Body of pancreas (tissue), 4 donors: Measurements from ENCODE around the gene RIC8A. TPM values are rescaled to one million over a fixed set of nuclear protein-coding genes. Genes with fewer than 3 reads are reported as not detected.
"Not testable (repeated sequence)": the region's sequence is repeated elsewhere in the genome, so short reads cannot be mapped to it uniquely, and the experiment has no call there.

Source experiments
- ATAC-seq: fragments of 150-250 bp; one replicate; pipeline ENCODE4 v1.9.1; 2016
- DNase-seq, 4 donors: peaks; one replicate each; pipeline ENCODE4 v3.0.0-alpha.2; 2019
- H3K27ac ChIP-seq, 4 donors: fragments of 200-600 bp; sonication (generic); 1 replicate in 3 of 4; 2 replicates in 1 of 4; pipeline versions ENCODE4 v1.5.1 to v1.6.1; 2016 to 2019; ENCODE audit warnings: mild to moderate bottlenecking in 1 of 4, mixed read lengths in 1 of 4, moderate library complexity in 1 of 4
- H3K27me3 ChIP-seq, 2 donors: fragments of 200-600 bp; sonication (generic); one replicate each; pipeline ENCODE4 v1.6.0; 2016; ENCODE audit warnings: mild to moderate bottlenecking in 1 of 2
- H3K36me3 ChIP-seq, 2 donors: fragments of 200-600 bp; sonication (generic); replicated peaks in 1 of 2; 2 replicates each; pipeline ENCODE4 v1.5.1; 2016; ENCODE audit warnings: low read depth in 2 of 2; ENCODE audit not compliant: insufficient read depth in 1 of 2
- H3K4me1 ChIP-seq: fragments of 200-600 bp; sonication (generic); one replicate; pipeline ENCODE4 v1.6.0; 2016
- H3K4me3 ChIP-seq, 2 donors: fragments of 200-600 bp; sonication (generic); 1 replicate in 1 of 2; 2 replicates in 1 of 2; pipeline ENCODE4 v1.5.1; 2016 to 2019
- H3K9me3 ChIP-seq, 3 donors: fragments of 200-600 bp; sonication (generic); 1 replicate in 2 of 3; 2 replicates in 1 of 3; pipeline ENCODE4 v1.5.1; 2016
- POLR2A ChIP-seq, 3 donors: fragments of 450-650 bp; IDR thresholded peaks; one replicate each; pipeline ENCODE4 v1.6.1; 2016; ENCODE audit warnings: antibody characterized with exemption in 3 of 3, mild to moderate bottlenecking in 2 of 3
- WGBS, 2 donors: methylation state at CpG; one replicate each; pipeline ENCODE4 v1.1.5; 2017; 5-methylcytosine and 5-hydroxymethylcytosine counted together
- intact Hi-C: fragments of 100-400 bp; cut with DNase I; formaldehyde crosslinking; loops from one replicate; pipeline ENCODE4 v1.15.1; 2023
- total RNA-seq, 2 donors: library from RNA; depleted of rRNA; stranded (reverse); fragments of >200 nt; gene quantifications; one replicate each; pipeline ENCODE4 v1.1.0, GENCODE V29; 2016
- TF ChIP-seq, protein P1 (sequence below), 7 experiments: fragments of 450-650 bp in 4 of 7; fragments of 200-600 bp in 3 of 7; sonication (generic) in 3 of 7; IDR thresholded peaks; one replicate each; pipeline ENCODE4 v1.5.1; 2016 to 2019; ENCODE audit warnings: antibody characterized with exemption in 7 of 7

RIC8A gene
- total RNA-seq, 2 donors from 2014 or later, result 59.3 to 88.5 TPM

GRCh38 chr11:235180-235579 lies 27.7 kb downstream of the RIC8A start:
- no peaks in the 10 kb centered on the region for H3K27me3 ChIP-seq
- H3K4me1 ChIP-seq, result peaks cover 29% of the 10 kb centered on the region
- intact Hi-C loops, result loop anchor here (10.0 kb wide), 1 partner anchor 130 kb away; the partner anchor contains the start of gene B4GALNT4
- peaks cover 0 to 2% of the 10 kb centered on the region in 2 donors for H3K36me3 ChIP-seq
- WGBS, 2 donors, result 68 to 75% methylated on average over 8 of the region's 8 CpGs
- H3K9me3 ChIP-seq, result no peaks in the 10 kb centered on the region
- H3K27ac ChIP-seq, result peak overlapping the region in 2 of 4 donors; percentile 75 to 99
- H3K4me3 ChIP-seq, result no peak overlapping the region
- no peak for DNase-seq
- no peak for TF ChIP-seq POLR2A (IDR thresholded peaks at IDR 0.05)
- TF ChIP-seq, protein P1, sequence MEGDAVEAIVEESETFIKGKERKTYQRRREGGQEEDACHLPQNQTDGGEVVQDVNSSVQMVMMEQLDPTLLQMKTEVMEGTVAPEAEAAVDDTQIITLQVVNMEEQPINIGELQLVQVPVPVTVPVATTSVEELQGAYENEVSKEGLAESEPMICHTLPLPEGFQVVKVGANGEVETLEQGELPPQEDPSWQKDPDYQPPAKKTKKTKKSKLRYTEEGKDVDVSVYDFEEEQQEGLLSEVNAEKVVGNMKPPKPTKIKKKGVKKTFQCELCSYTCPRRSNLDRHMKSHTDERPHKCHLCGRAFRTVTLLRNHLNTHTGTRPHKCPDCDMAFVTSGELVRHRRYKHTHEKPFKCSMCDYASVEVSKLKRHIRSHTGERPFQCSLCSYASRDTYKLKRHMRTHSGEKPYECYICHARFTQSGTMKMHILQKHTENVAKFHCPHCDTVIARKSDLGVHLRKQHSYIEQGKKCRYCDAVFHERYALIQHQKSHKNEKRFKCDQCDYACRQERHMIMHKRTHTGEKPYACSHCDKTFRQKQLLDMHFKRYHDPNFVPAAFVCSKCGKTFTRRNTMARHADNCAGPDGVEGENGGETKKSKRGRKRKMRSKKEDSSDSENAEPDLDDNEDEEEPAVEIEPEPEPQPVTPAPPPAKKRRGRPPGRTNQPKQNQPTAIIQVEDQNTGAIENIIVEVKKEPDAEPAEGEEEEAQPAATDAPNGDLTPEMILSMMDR (IDR thresholded peaks at IDR 0.05), result no peak
- no peak for ATAC-seq

DNA sequence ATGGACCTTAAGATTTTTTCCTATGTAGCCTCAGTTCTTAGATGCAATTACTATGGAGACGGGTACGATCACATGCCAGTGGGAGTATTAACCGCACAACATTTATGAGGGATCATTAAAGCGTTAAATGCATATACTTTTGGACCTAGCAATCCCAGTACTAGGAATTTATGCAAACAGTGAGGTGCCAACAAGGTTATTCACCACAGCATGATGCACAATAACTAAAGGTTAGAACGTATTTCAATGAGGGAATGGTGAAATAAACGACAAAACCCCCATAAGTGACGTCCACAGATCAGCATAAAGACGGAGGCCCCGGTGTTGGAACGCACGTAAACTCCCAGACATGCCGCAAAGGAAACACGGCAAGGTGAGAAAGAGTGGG lies 28.1 kb downstream of the RIC8A start:
- ATAC-seq (peak; percentile 13), DNase-seq (no peak)
- H3K27ac ChIP-seq, result peak overlapping the region; percentile 74 to 99 (median 86)
- peaks cover 0 to 3% of the 10 kb centered on the region in 2 donors for H3K36me3 ChIP-seq
- H3K9me3 ChIP-seq, result no peaks in the 10 kb centered on the region
- H3K4me1 ChIP-seq, result peaks cover 29% of the 10 kb centered on the region
- no peaks in the 10 kb centered on the region for H3K27me3 ChIP-seq
- H3K4me3 ChIP-seq, result peak overlapping the region; percentile 31 to 57
- 1 to 2% methylated on average over 13 of the region's 13 CpGs for WGBS, 2 donors
- TF ChIP-seq, protein P1 (IDR thresholded peaks at IDR 0.05), result no peak
- intact Hi-C loops, result loop anchor here (10.0 kb wide), 1 partner anchor 129 kb away; the partner anchor contains the start of gene B4GALNT4

GRCh38 chr11:235997-236773 lies 28.7 kb downstream of the RIC8A start, which contains the start of gene SIRT3:
Gene SIRT3, minus strand, starts transcription at chr11:236342. Its CDS starts 14 bp downstream, at chr11:236328.
- Histone ChIP-seq H3K36me3 (peaks cover 0 to 3% of the 10 kb centered on the region in 2 donors), H3K27me3 (no peaks in the 10 kb centered on the region), H3K4me1 (peaks cover 29% of the 10 kb centered on the region), H3K27ac (peak within 1 kb of the TSS; percentile 82 to 99 (median 93)), H3K4me3 (peak within 1 kb of the TSS; percentile 81 to 100), H3K9me3 (no peaks in the 10 kb centered on the region)
- DNase-seq (peak; percentile 87 to 90 (median 88)), ATAC-seq (peak; percentile 92)
- TF ChIP-seq POLR2A (IDR thresholded peaks at IDR 0.05), result peak; percentile 48 to 86 (median 82)
- TF ChIP-seq, protein P1 (IDR thresholded peaks at IDR 0.05), result peak in 5 of 7 experiments; percentile 22 to 64 (median 49)
- WGBS, 2 donors, result 0 to 1% methylated on average over 18 to 44 of the region's 70 CpGs
- intact Hi-C loops, result loop anchor here (10.0 kb wide), 1 partner anchor 129 kb away; the partner anchor contains the start of gene B4GALNT4

DNA sequence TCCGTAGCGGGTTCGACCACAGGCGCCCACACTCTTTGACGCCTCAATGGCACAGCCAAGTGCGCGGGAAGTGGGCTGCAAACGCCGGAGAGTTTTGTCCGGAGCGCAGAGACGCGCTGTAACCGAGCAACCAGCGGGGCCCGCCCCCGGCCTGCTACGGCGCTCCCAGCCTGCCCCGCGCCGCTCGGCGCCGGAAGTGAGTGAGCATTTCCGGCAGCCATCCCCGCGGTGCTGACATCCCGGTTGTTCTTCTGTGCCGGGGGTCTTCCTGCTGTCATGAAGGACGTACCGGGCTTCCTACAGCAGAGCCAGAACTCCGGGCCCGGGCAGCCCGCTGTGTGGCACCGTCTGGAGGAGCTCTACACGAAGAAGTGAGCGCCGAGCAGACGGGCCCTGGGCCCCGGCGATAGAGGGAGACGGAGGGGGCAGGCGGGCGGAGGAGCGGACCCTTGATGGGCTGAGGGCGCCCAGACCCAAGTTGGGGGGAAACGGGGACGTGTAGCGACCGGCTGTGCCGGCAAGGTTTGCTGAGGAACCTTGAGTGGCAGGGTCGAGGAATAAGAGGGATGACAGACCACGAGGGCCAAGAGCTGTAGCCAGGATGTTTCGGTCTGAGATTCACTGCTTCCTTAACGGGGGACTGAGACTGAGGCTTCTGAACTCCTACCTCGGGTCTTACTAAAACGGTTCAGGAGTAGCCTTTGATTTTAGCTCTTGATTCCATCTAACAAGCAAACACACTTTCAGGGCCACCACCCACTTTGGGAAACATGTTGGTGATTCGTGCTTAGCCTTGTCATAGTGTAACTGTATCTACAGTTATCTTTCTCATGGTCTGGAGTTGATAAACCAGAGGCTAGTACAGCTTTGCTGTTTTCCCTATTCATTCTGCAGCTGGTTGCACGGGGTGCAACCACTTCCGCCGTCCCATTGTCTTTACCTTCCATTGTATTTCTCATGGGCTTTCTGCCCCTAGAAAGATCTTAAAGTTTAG lies 29.6 kb downstream of the RIC8A start, which contains the start of gene PSMD13:
PSMD13 (plus strand) TSS at position 203 of the 994 bp plus-strand sequence; CDS start at position 277, 74 bp downstream.
- TF ChIP-seq, protein P1 (IDR thresholded peaks at IDR 0.05), result peak in 2 of 7 experiments; percentile 12 to 38
- peak; percentile 24 to 70 (median 54) for TF ChIP-seq POLR2A (IDR thresholded peaks at IDR 0.05)
- H3K9me3 ChIP-seq, result no peaks in the 10 kb centered on the region
- H3K4me3 ChIP-seq, result peak within 1 kb of the TSS; percentile 81 to 100
- peaks cover 29% of the 10 kb centered on the region for H3K4me1 ChIP-seq
- DNase-seq, result peak; percentile 83 to 87 (median 86)
- intact Hi-C loops, result loop anchor here (10.0 kb wide), 1 partner anchor 128 kb away; the partner anchor contains the start of gene B4GALNT4
- ATAC-seq, result peak; percentile 89
- H3K36me3 ChIP-seq, result peaks cover 0 to 4% of the 10 kb centered on the region in 2 donors
- no peaks in the 10 kb centered on the region for H3K27me3 ChIP-seq
- WGBS, 2 donors, result 0 to 1% methylated on average over 34 to 62 of the region's 62 CpGs
- peak within 1 kb of the TSS; percentile 82 to 99 (median 93) for H3K27ac ChIP-seq

GRCh38 chr11:238346-238745 lies 30.8 kb downstream of the RIC8A start:
- ATAC-seq, result not testable (repeated sequence)
- intact Hi-C loops, result loop anchor here (10.0 kb wide), 1 partner anchor 126 kb away; the partner anchor contains the start of gene B4GALNT4

More at GRCh38 chr11:238346-238745, 30.8 kb downstream of the RIC8A start:
- H3K36me3 ChIP-seq, H3K27me3 ChIP-seq, H3K27ac ChIP-seq, DNase-seq, H3K9me3 ChIP-seq, H3K4me3 ChIP-seq: not testable (repeated sequence)
- 77 to 84% methylated on average over 7 of the region's 7 CpGs for WGBS, 2 donors
- H3K4me1 ChIP-seq, result peaks cover 29% of the 10 kb centered on the region
